ENCODE measurements around the gene HOTAIR. TPM values are rescaled to one million over a fixed set of nuclear protein-coding genes. Genes with fewer than 3 reads are reported as not detected.

Gene HOTAIR
- polyA plus RNA-seq, 3 donors = not detected

DNA sequence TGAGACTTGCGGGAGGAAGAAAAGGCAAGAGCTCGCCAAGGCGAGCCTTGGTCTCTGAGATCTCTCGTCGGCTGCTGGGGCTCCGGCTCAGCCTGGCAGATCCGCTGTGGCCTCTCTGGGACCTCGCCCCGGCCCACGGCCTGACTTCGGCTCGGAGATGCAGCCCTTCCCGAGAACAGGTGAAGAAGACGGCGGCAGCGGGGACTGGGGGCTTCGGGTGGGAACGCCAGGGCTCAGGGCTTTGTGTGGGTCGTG is 19.2 kb upstream of the HOTAIR start:
- Histone ChIP-seq H2AFZ (ENCODE audit: insufficient read depth, low read depth, low read length, poor library complexity, severe bottlenecking) (no peak overlapping the region), H3K9me3 (replicated peaks in 1 of 2; ENCODE audit: control insufficient read depth in 1 of 2, insufficient read depth in 1 of 2, low read length in 2 of 2) (peaks cover 3 to 63% of the 10 kb centered on the region in 2 donors), H3K9ac (ENCODE audit: insufficient read depth, low read length, poor library complexity, severe bottlenecking) (no peak overlapping the region), H4K20me1 (ENCODE audit: insufficient read depth, low read length) (no peaks in the 10 kb centered on the region), H3K27ac (ENCODE audit: low read depth in 1 of 2, low read length in 2 of 2) (no peak overlapping the region), H3K4me2 (replicated peaks; ENCODE audit: extremely low read depth, low read length, poor library complexity, severe bottlenecking) (no peak overlapping the region), H3K79me2 (ENCODE audit: insufficient read depth, low read length) (no peaks in the 10 kb centered on the region), H3K27me3 (ENCODE audit: control insufficient read depth in 2 of 2, insufficient read depth in 2 of 2, low read length in 2 of 2) (peaks cover 93 to 100% of the 10 kb centered on the region in 2 donors), H3K36me3 (replicated peaks in 1 of 2; ENCODE audit: control insufficient read depth in 1 of 2, insufficient read depth in 2 of 2, low read length in 2 of 2) (no peaks in the 10 kb centered on the region), H3K4me3 (replicated peaks in 1 of 3; ENCODE audit: low read depth in 2 of 3, low read length in 3 of 3) (no peak overlapping the region), H3K4me1 (ENCODE audit: control insufficient read depth in 1 of 2, insufficient read depth in 2 of 2, low read length in 2 of 2) (peaks cover 12 to 20% of the 10 kb centered on the region in 2 donors)
- H3K4me3 Mint-ChIP-seq = peak overlapping the region; percentile 27 to 85
- intact Hi-C loops (cut with micrococcal nuclease) = no loop called here
- DNase-seq = no peak
- no peak overlapping the region for H3K27ac Mint-ChIP-seq
- H3K36me3 Mint-ChIP-seq = peaks cover 3 to 30% of the 10 kb centered on the region in 2 donors
- H3K27me3 Mint-ChIP-seq (ENCODE audit: low read depth in 3 of 3) = peaks cover 99 to 100% (median 100%) of the 10 kb centered on the region in 3 donors
- H3K4me1 Mint-ChIP-seq = peaks cover 36% of the 10 kb centered on the region
- H3K9me3 Mint-ChIP-seq = peaks cover 2 to 65% (median 34%) of the 10 kb centered on the region in 7 donors
- TF ChIP-seq, protein P1, sequence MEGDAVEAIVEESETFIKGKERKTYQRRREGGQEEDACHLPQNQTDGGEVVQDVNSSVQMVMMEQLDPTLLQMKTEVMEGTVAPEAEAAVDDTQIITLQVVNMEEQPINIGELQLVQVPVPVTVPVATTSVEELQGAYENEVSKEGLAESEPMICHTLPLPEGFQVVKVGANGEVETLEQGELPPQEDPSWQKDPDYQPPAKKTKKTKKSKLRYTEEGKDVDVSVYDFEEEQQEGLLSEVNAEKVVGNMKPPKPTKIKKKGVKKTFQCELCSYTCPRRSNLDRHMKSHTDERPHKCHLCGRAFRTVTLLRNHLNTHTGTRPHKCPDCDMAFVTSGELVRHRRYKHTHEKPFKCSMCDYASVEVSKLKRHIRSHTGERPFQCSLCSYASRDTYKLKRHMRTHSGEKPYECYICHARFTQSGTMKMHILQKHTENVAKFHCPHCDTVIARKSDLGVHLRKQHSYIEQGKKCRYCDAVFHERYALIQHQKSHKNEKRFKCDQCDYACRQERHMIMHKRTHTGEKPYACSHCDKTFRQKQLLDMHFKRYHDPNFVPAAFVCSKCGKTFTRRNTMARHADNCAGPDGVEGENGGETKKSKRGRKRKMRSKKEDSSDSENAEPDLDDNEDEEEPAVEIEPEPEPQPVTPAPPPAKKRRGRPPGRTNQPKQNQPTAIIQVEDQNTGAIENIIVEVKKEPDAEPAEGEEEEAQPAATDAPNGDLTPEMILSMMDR (IDR thresholded peaks at IDR 0.05) = no peak
- 9% methylated on average over 19 of the region's 19 CpGs for WGBS (ENCODE audit: insufficient coverage)

DNA sequence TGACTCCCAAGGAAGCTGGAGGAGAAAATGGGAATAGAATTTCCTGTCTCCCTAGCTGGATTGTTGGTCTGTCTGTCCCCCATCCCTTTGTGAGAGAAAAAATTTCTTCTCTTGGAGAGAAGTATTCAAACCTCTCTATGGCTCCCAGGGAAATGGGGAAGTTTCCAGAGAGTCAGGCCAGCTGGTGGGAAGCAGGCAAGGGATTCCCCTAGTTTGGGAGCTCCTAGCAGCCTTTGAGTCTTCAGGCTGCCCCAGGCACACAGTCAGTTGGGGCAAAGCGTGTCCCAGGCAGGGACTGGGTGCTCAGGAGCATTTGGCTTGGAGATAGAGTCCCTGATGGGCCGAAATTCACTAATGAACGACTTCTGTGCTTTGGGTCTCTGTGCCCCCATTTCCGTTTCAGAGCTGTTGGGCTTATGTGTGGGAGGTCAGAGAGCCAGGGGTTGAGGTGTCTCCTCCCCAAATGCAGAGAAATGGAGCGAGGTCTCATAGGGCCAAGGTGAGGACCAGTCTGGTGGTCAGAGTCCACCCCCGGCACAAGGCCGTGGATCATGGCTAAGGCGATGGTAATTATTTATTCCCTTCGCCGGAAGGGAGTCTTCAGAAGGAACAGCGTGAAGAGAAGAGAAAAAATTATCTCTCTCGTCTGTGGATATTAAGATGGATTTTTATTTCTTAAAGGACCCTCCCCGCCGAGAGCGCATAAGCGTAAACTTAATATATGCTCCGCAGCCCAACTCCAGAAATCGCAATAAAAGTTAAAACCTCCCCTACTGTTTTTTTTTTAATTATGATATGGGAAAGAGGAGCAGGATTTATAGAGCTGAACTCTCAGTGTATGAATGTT is 18.6 kb upstream of the HOTAIR start:
- intact Hi-C loops (cut with micrococcal nuclease) = no loop called here
- Histone ChIP-seq H3K79me2 (ENCODE audit: insufficient read depth, low read length) (no peaks in the 10 kb centered on the region), H3K36me3 (replicated peaks in 1 of 2; ENCODE audit: control insufficient read depth in 1 of 2, insufficient read depth in 2 of 2, low read length in 2 of 2) (no peaks in the 10 kb centered on the region), H2AFZ (ENCODE audit: insufficient read depth, low read depth, low read length, poor library complexity, severe bottlenecking) (no peak overlapping the region), H3K4me3 (replicated peaks in 1 of 3; ENCODE audit: low read depth in 2 of 3, low read length in 3 of 3) (no peak overlapping the region), H3K9me3 (replicated peaks in 1 of 2; ENCODE audit: control insufficient read depth in 1 of 2, insufficient read depth in 1 of 2, low read length in 2 of 2) (peaks cover 3 to 63% of the 10 kb centered on the region in 2 donors), H3K27ac (ENCODE audit: low read depth in 1 of 2, low read length in 2 of 2) (no peak overlapping the region), H3K9ac (ENCODE audit: insufficient read depth, low read length, poor library complexity, severe bottlenecking) (no peak overlapping the region), H3K27me3 (ENCODE audit: control insufficient read depth in 2 of 2, insufficient read depth in 2 of 2, low read length in 2 of 2) (peaks cover 93 to 100% of the 10 kb centered on the region in 2 donors), H4K20me1 (ENCODE audit: insufficient read depth, low read length) (no peaks in the 10 kb centered on the region), H3K4me1 (ENCODE audit: control insufficient read depth in 1 of 2, insufficient read depth in 2 of 2, low read length in 2 of 2) (peaks cover 12 to 20% of the 10 kb centered on the region in 2 donors), H3K4me2 (replicated peaks; ENCODE audit: extremely low read depth, low read length, poor library complexity, severe bottlenecking) (no peak overlapping the region)
- H3K4me1 Mint-ChIP-seq = peaks cover 37% of the 10 kb centered on the region
- H3K27ac Mint-ChIP-seq = no peak overlapping the region
- peaks cover 2 to 62% (median 34%) of the 10 kb centered on the region in 7 donors for H3K9me3 Mint-ChIP-seq
- peaks cover 99 to 100% (median 100%) of the 10 kb centered on the region in 3 donors for H3K27me3 Mint-ChIP-seq (ENCODE audit: low read depth in 3 of 3)
- H3K36me3 Mint-ChIP-seq = peaks cover 3 to 28% of the 10 kb centered on the region in 2 donors
- peak overlapping the region in 1 of 2 donors; percentile 85 for H3K4me3 Mint-ChIP-seq
- 30% methylated on average over 6 of the region's 18 CpGs for WGBS (ENCODE audit: insufficient coverage)
- DNase-seq = no peak
- TF ChIP-seq, protein P1 (IDR thresholded peaks at IDR 0.05) = no peak
